GM21390 (cell line): ENCODE results near the gene WBP2.
"Not testable (repeated sequence)": the region's sequence is repeated elsewhere in the genome, so short reads cannot be mapped to it uniquely, and the experiment has no call there.

ENCODE experiments used
- ATAC-seq: cut with Tn5 transposase; IDR thresholded peaks from one replicate; pipeline ENCODE4 v1.9.1; 2021; ENCODE audit not compliant: unreplicated experiment

Gene WBP2

GRCh38 chr17:75889454-75889853, 34.3 kb upstream of the WBP2 start:
- ATAC-seq, result no peak

GRCh38 chr17:75888484-75888883, 33.3 kb upstream of the WBP2 start:
- ATAC-seq, result no peak

- ATAC-seq, result not testable (repeated sequence)
Observed at GRCh38 chr17:75885860-75886259, 30.7 kb upstream of the WBP2 start.

- ATAC-seq, result no peak
Observed at GRCh38 chr17:75885431-75885830, 30.3 kb upstream of the WBP2 start.

- ATAC-seq, result no peak
Observed at GRCh38 chr17:75881678-75882454, 26.7 kb upstream of the WBP2 start.

GRCh38 chr17:75880266-75880665, 25.1 kb upstream of the WBP2 start:
- no peak for ATAC-seq

GRCh38 chr17:75878174-75878998, 23.3 kb upstream of the WBP2 start, which contains the start of gene TRIM47:
Gene TRIM47 (minus strand): TSS chr17:75878581. CDS start chr17:75878548, 33 bp downstream.
- ATAC-seq, result no peak

GRCh38 chr17:75877752-75878173, 22.6 kb upstream of the WBP2 start:
- no peak for ATAC-seq

- ATAC-seq, result no peak
Observed at GRCh38 chr17:75876938-75877751, 22.0 kb upstream of the WBP2 start.

- ATAC-seq, result no peak
Observed at GRCh38 chr17:75876190-75876937, 21.2 kb upstream of the WBP2 start.

- ATAC-seq, result no peak
Observed at GRCh38 chr17:75875940-75876189, 20.7 kb upstream of the WBP2 start.

- no peak for ATAC-seq
Observed at GRCh38 chr17:75875182-75875939, 20.2 kb upstream of the WBP2 start.

GRCh38 chr17:75874323-75875181, 19.4 kb upstream of the WBP2 start:
- no peak for ATAC-seq

GRCh38 chr17:75873587-75874322, 18.6 kb upstream of the WBP2 start:
- no peak for ATAC-seq

- ATAC-seq, result no peak
Observed at GRCh38 chr17:75872434-75873351, 17.6 kb upstream of the WBP2 start.

GRCh38 chr17:75870228-75870627, 15.1 kb upstream of the WBP2 start:
- ATAC-seq, result not testable (repeated sequence)
